ENCODE measurements around the gene RPS6KA2.

Gene RPS6KA2

GRCh38 chr6:166662690-166663089 is 35.6 kb upstream of the RPS6KA2 start:
- no peak for DNase-seq (ENCODE audit: low read depth)
- no peak for TF ChIP-seq CTCF (conservative IDR thresholded peaks at IDR 0.05; ENCODE audit: control insufficient read depth, insufficient read depth, low read depth, low read length)
- no peak overlapping the region for H3K4me3 ChIP-seq (ENCODE audit: control insufficient read depth, low read depth, low read length)

GRCh38 chr6:166661327-166662085 is 34.5 kb upstream of the RPS6KA2 start:
- H3K4me3 ChIP-seq (ENCODE audit: control insufficient read depth, low read depth, low read length) = no peak overlapping the region
- no peak for TF ChIP-seq CTCF (conservative IDR thresholded peaks at IDR 0.05; ENCODE audit: control insufficient read depth, insufficient read depth, low read depth, low read length)

GRCh38 chr6:166660157-166660688 is 33.2 kb upstream of the RPS6KA2 start:
- DNase-seq (ENCODE audit: low read depth) = no peak
- TF ChIP-seq CTCF (conservative IDR thresholded peaks at IDR 0.05; ENCODE audit: control insufficient read depth, insufficient read depth, low read depth, low read length) = no peak
- no peak overlapping the region for H3K4me3 ChIP-seq (ENCODE audit: control insufficient read depth, low read depth, low read length)

More at GRCh38 chr6:166661327-166662085, 34.5 kb upstream of the RPS6KA2 start:
- DNase-seq (ENCODE audit: low read depth) = no peak

DNA sequence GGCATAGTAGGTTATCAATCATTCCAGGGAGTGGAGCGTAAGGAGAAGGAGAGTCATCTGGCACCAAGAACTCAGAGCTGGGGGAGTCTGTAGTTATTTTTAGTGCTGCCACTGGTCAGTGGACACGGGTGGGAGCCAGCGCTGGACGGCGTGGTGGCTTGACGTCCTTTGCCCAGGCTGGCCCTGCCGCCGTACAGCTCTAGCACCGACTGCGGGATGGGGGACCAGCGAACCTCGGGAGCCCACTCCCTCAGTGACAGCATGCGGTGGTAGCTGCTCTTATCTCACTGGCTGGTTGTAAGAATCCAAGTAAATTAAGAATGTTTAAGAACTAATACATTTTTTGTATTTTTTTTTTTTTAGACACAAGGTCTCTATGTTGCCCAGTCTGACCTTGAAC is 32.5 kb upstream of the RPS6KA2 start:
- DNase-seq (ENCODE audit: low read depth) = no peak
- H3K4me3 ChIP-seq (ENCODE audit: control insufficient read depth, low read depth, low read length) = no peak overlapping the region
- TF ChIP-seq CTCF (conservative IDR thresholded peaks at IDR 0.05; ENCODE audit: control insufficient read depth, insufficient read depth, low read depth, low read length) = no peak

DNA sequence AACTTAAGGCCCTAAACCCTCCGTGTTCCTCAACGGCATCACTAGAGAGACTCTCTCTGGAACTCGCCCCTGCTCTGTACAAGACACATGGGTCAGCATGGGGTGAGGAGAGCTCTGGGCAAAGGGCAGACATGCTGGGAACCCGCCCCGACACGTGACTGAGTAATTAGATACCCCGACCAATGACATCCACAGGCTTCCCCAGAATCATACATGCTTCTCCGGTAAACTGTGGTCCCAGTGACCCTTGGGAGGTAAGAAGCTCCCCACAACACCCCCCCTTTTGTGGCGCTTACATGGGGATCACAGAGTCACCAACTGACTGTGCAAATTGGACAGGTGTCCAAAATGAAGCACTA is 31.7 kb upstream of the RPS6KA2 start:
- TF ChIP-seq CTCF (conservative IDR thresholded peaks at IDR 0.05; ENCODE audit: control insufficient read depth, insufficient read depth, low read depth, low read length) = no peak
- no peak overlapping the region for H3K4me3 ChIP-seq (ENCODE audit: control insufficient read depth, low read depth, low read length)
- DNase-seq (ENCODE audit: low read depth) = no peak

DNA sequence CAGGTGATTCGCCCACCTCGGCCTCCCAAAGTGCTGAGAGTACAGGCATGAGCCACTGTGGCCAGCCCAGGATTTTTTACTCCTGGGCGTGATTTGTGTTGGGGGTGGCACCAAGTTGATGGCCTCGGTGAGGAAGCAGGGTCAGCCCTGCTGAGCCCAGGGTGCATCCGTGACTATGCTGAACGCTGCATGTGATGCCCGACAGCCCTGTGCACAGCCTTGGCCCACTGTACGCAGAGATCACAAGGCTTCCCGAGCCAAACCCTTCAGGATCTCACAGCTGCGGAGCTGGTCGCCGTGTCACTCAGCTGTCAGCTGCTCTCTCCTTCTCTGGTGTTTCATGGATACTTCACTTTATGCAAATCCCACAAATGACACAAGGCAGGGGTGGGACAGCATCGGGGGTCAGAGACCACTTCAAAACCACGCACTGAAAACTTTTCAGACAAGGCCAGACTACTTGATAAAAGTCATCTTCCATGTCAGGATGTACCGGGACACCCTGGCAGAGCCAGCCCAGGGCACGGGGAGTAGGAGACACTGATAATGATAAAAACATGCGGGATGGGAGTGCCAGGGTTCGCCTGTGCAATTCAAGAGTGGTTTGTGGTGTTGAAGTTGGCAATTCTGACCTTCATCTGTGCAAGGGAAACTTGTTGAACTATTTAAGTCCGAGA is 31.2 kb upstream of the RPS6KA2 start:
- no peak for DNase-seq (ENCODE audit: low read depth)
- no peak for TF ChIP-seq CTCF (conservative IDR thresholded peaks at IDR 0.05; ENCODE audit: control insufficient read depth, insufficient read depth, low read depth, low read length)
- H3K4me3 ChIP-seq (ENCODE audit: control insufficient read depth, low read depth, low read length) = no peak overlapping the region

Data from fibroblast of mammary gland (primary cell).